H1 (cell line): ENCODE measurements around the gene DDX4. TPM values are rescaled to one million over a fixed set of nuclear protein-coding genes. Genes with fewer than 3 reads are reported as not detected.

ENCODE experiments used
- CTCF ChIA-PET: fragments of 300-600 bp; sonication (Branson Sonifier 250); formaldehyde crosslinking; loops from one replicate; lab custom pipeline; 2021; ENCODE audit not compliant: partially characterized antibody; lab: Charles Lee
- POLR2A ChIA-PET: fragments of 300-600 bp; sonication (Branson Sonifier 250); formaldehyde crosslinking; loops from one replicate; lab custom pipeline; 2021; ENCODE audit warnings: inconsistent platforms; ENCODE audit not compliant: partially characterized antibody; lab: Charles Lee
- DNase-seq, 2 experiments: peaks; one replicate each; pipeline versions ENCODE4 v3.0.0 to v3.0.0-alpha.2; 2010 to 2022; ENCODE audit warnings: low spot score in 2 of 2, low read depth in 1 of 2, mixed read lengths in 1 of 2
- FAIRE-seq: peaks from 2 replicates; lab custom pipeline; 2011; peaks lifted over from hg19 to GRCh38; lab: Jason Lieb, UNC
- H2AFZ ChIP-seq: 2 replicates; pipeline ENCODE4 v1.8.1; 2012; ENCODE audit warnings: low read length, inconsistent platforms
- H2AK5ac ChIP-seq: 2 replicates; pipeline ENCODE4 v1.6.1; 2013; ENCODE audit warnings: low read depth, low read length
- H2BK120ac ChIP-seq: replicated peaks from 2 replicates; pipeline ENCODE3; 2013; ENCODE audit warnings: low read depth, low read length, inconsistent platforms
- H2BK12ac ChIP-seq: 2 replicates; pipeline ENCODE4 v1.6.1; 2013; ENCODE audit warnings: low read depth, low read length
- H2BK15ac ChIP-seq: 2 replicates; pipeline ENCODE4 v1.6.1; 2013; ENCODE audit warnings: low read length
- H2BK20ac ChIP-seq: 2 replicates; pipeline ENCODE4 v1.6.1; 2013; ENCODE audit warnings: low read length
- H2BK5ac ChIP-seq: 2 replicates; pipeline ENCODE4 v1.6.1; 2013; ENCODE audit warnings: low read depth, low read length
- H3K14ac ChIP-seq: 2 replicates; pipeline ENCODE4 v1.6.1; 2013; ENCODE audit warnings: inconsistent platforms; ENCODE audit not compliant: insufficient read length
- H3K18ac ChIP-seq: 2 replicates; pipeline ENCODE4 v1.6.1; 2013; ENCODE audit warnings: low read length; ENCODE audit errors: extremely low read depth
- H3K23ac ChIP-seq: 2 replicates; pipeline ENCODE4 v1.6.1; 2013; ENCODE audit warnings: inconsistent platforms; ENCODE audit not compliant: insufficient read length
- H3K23me2 ChIP-seq: 2 replicates; pipeline ENCODE4 v1.6.1; 2013; ENCODE audit warnings: low read depth, low read length
- H3K27ac ChIP-seq: 2 replicates; pipeline ENCODE4 v1.6.1; 2011; ENCODE audit warnings: low read depth, low read length, inconsistent platforms
- H3K27me3 ChIP-seq, 4 experiments: replicated peaks in 1 of 4; 1 replicate in 1 of 4; 2 replicates in 3 of 4; pipeline versions ENCODE4 v1.6.1 to v1.8.1; 2011 to 2013; ENCODE audit warnings: low read length in 3 of 4, mild to moderate bottlenecking in 3 of 4, inconsistent platforms in 2 of 4, mixed read lengths in 2 of 4, moderate library complexity in 1 of 4; ENCODE audit not compliant: control insufficient read depth in 3 of 4, insufficient read depth in 3 of 4; ENCODE audit errors: extremely low read depth in 1 of 4
- H3K36me3 ChIP-seq, 4 experiments: 2 replicates each; pipeline versions ENCODE4 v1.6.1 to v1.8.1; 2011 to 2013; ENCODE audit warnings: mild to moderate bottlenecking in 4 of 4, low read length in 3 of 4, moderate library complexity in 2 of 4, control low read depth in 1 of 4, inconsistent platforms in 1 of 4; ENCODE audit not compliant: insufficient read depth in 4 of 4, control insufficient read depth in 2 of 4
- H3K4ac ChIP-seq: replicated peaks from 2 replicates; pipeline ENCODE3; 2013; ENCODE audit warnings: low read length, low read depth, mixed read lengths, inconsistent platforms; ENCODE audit not compliant: insufficient read length
- H3K4me1 ChIP-seq, 4 experiments: replicated peaks in 1 of 4; 1 replicate in 1 of 4; 2 replicates in 3 of 4; pipeline versions ENCODE4 v1.6.1 to v1.8.1; 2011 to 2013; ENCODE audit warnings: low read length in 3 of 4, inconsistent platforms in 2 of 4, mixed read lengths in 1 of 4; ENCODE audit not compliant: insufficient read depth in 4 of 4, control insufficient read depth in 3 of 4
- H3K4me2 ChIP-seq, 2 experiments: 2 replicates each; pipeline versions ENCODE4 v1.6.1 to v1.8.1; 2011 to 2013; ENCODE audit warnings: low read depth in 2 of 2, low read length in 2 of 2, control low read depth in 1 of 2, inconsistent platforms in 1 of 2, mild to moderate bottlenecking in 1 of 2; ENCODE audit not compliant: insufficient read depth in 1 of 2
- H3K4me3 ChIP-seq, 4 experiments: fragments of 200-600, 300-600 bp in 1 of 4; sonication (generic), shearing (Covaris generic), sonication (Bioruptor Twin) in 1 of 4; 2 replicates each; pipeline versions ENCODE4 v1.5.1 to v1.8.1; 2011 to 2016; ENCODE audit warnings: low read length in 4 of 4, low read depth in 3 of 4, control low read depth in 2 of 4, inconsistent platforms in 2 of 4, mild to moderate bottlenecking in 2 of 4, mixed read lengths in 1 of 4, moderate library complexity in 1 of 4; ENCODE audit not compliant: insufficient read depth in 2 of 4; ENCODE audit errors: extremely low read depth in 1 of 4
- H3K56ac ChIP-seq: replicated peaks from 2 replicates; pipeline ENCODE3; 2013; ENCODE audit warnings: low read depth, mild to moderate bottlenecking, mixed read lengths, low read length, inconsistent platforms; ENCODE audit not compliant: insufficient read length
- H3K79me1 ChIP-seq: 2 replicates; pipeline ENCODE4 v1.6.1; 2013; ENCODE audit warnings: low read depth, low read length, control low read depth
- H3K79me2 ChIP-seq, 2 experiments: 2 replicates each; pipeline versions ENCODE4 v1.6.1 to v1.8.1; 2012 to 2013; ENCODE audit warnings: low read length in 2 of 2, mild to moderate bottlenecking in 2 of 2, inconsistent platforms in 1 of 2; ENCODE audit not compliant: insufficient read depth in 2 of 2, control insufficient read depth in 1 of 2
- H3K9ac ChIP-seq, 4 experiments: replicated peaks in 1 of 4; 1 replicate in 1 of 4; 2 replicates in 3 of 4; pipeline versions ENCODE4 v1.6.1 to v1.8.1; 2011 to 2013; ENCODE audit warnings: low read depth in 3 of 4, low read length in 3 of 4, control low read depth in 2 of 4, mild to moderate bottlenecking in 2 of 4, moderate library complexity in 2 of 4, inconsistent platforms in 1 of 4; ENCODE audit errors: extremely low read depth in 1 of 4
- H3K9me3 ChIP-seq, 2 experiments: 2 replicates each; pipeline versions ENCODE4 v1.6.1 to v1.8.1; 2012 to 2013; ENCODE audit warnings: mild to moderate bottlenecking in 2 of 2, moderate library complexity in 2 of 2, control low read depth in 1 of 2, inconsistent platforms in 1 of 2, low read depth in 1 of 2, low read length in 1 of 2, mixed read lengths in 1 of 2; ENCODE audit not compliant: insufficient read depth in 2 of 2
- H4K20me1 ChIP-seq, 2 experiments: replicated peaks in 1 of 2; 2 replicates each; pipeline versions ENCODE3 to v1.8.1; 2011 to 2013; ENCODE audit warnings: inconsistent platforms in 2 of 2, low read length in 2 of 2, mild to moderate bottlenecking in 1 of 2; ENCODE audit not compliant: insufficient read depth in 2 of 2, control insufficient read depth in 1 of 2
- H4K5ac ChIP-seq: 2 replicates; pipeline ENCODE4 v1.6.1; 2013; ENCODE audit warnings: low read length, low read depth, mixed read lengths, inconsistent platforms; ENCODE audit not compliant: insufficient read length
- H4K8ac ChIP-seq: 2 replicates; pipeline ENCODE4 v1.8.0; 2013; ENCODE audit warnings: mild to moderate bottlenecking, moderate library complexity, low read length, inconsistent platforms; ENCODE audit not compliant: insufficient read depth; ENCODE audit errors: extremely low read depth
- H4K91ac ChIP-seq: replicated peaks from 2 replicates; pipeline ENCODE3; 2013; ENCODE audit warnings: low read length, mixed read lengths, inconsistent platforms; ENCODE audit not compliant: insufficient read length
- JUND ChIP-seq: IDR thresholded peaks from 2 replicates; pipeline ENCODE4 v1.6.1; 2011; ENCODE audit warnings: mild to moderate bottlenecking, improper control_type of control experiment, low read length
- WGBS, 2 experiments: shearing (Covaris generic) in 1 of 2; methylation state at CpG; one replicate each; pipeline versions ENCODE4 v1.1.6 to v1.1.7; 2013 to 2015; ENCODE audit warnings: low lambda C conversion rate in 2 of 2, mixed read lengths in 2 of 2, inconsistent platforms in 1 of 2, low coverage in 1 of 2, missing lambda C conversion rate in 1 of 2; ENCODE audit not compliant: insufficient replicate concordance in 2 of 2, insufficient coverage in 1 of 2, insufficient read length in 1 of 2; ENCODE audit errors: extremely low coverage in 1 of 2, missing lambda C conversion rate in 1 of 2; 5-methylcytosine and 5-hydroxymethylcytosine counted together
- polyA plus RNA-seq, 7 experiments: library from polyadenylated mRNA; depleted of rRNA in 3 of 7; stranded (reverse) in 5 of 7; unstranded in 2 of 7; fragments of >200 nt in 5 of 7; fragments of 200-250 nt in 2 of 7; gene quantifications; 1 replicate in 5 of 7; 2 replicates in 1 of 7; 4 replicates in 1 of 7; pipeline versions ENCODE4 v1.2.1 to v1.2.3, GENCODE V29; 2011 to 2013; ENCODE audit warnings: missing spikeins in 2 of 7, mixed read lengths in 2 of 7
- total RNA-seq: library from RNA; stranded (reverse); fragmentation: NEBNext Ultra II Directional; extraction: Animal tissue kit (Norgen Biotek cat#: 25700); gene quantifications from 2 replicates; pipeline ENCODE4 v1.2.1, GENCODE V29; 2021
- TF ChIP-seq, protein P1 (sequence below): IDR thresholded peaks from 2 replicates; pipeline ENCODE4 v1.6.1; 2011; ENCODE audit warnings: low read length, improper control_type of control experiment

Gene DDX4
- total and polyA plus RNA-seq, 2 of the 8 experiments (the other 6 are each of a cell fraction or from before 2014, with no cell fraction given): 0.15 TPM; not detected in 1

- Histone ChIP-seq H3K27me3 (no peaks in the 10 kb centered on the region), H2BK5ac (no peak within 1 kb of the TSS), H3K23ac (no peak within 1 kb of the TSS), H4K8ac (no peak within 1 kb of the TSS), H2AK5ac (no peak within 1 kb of the TSS), H3K79me2 (no peaks in the 10 kb centered on the region), H2AFZ (no peak within 1 kb of the TSS), H4K5ac (no peak within 1 kb of the TSS), H4K20me1 (no peaks in the 10 kb centered on the region), H4K91ac (no peak within 1 kb of the TSS), H3K23me2 (no peaks in the 10 kb centered on the region), H3K4ac (no peak within 1 kb of the TSS), H3K4me3 (no peak within 1 kb of the TSS), H3K14ac (no peak within 1 kb of the TSS), H2BK15ac (no peak within 1 kb of the TSS), H3K18ac (no peak within 1 kb of the TSS), H3K56ac (no peak within 1 kb of the TSS), H3K79me1 (no peaks in the 10 kb centered on the region), H2BK120ac (no peak within 1 kb of the TSS), H3K27ac (no peak within 1 kb of the TSS), H2BK20ac (no peak within 1 kb of the TSS), H3K4me2 (no peak within 1 kb of the TSS), H3K4me1 (no peaks in the 10 kb centered on the region), H3K9me3 (no peaks in the 10 kb centered on the region), H3K36me3 (no peaks in the 10 kb centered on the region), H3K9ac (no peak within 1 kb of the TSS), H2BK12ac (no peak within 1 kb of the TSS)
- FAIRE-seq (no peak), DNase-seq (no peak)
- TF ChIP-seq, protein P1, sequence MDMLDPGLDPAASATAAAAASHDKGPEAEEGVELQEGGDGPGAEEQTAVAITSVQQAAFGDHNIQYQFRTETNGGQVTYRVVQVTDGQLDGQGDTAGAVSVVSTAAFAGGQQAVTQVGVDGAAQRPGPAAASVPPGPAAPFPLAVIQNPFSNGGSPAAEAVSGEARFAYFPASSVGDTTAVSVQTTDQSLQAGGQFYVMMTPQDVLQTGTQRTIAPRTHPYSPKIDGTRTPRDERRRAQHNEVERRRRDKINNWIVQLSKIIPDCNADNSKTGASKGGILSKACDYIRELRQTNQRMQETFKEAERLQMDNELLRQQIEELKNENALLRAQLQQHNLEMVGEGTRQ: no peak
- TF ChIP-seq JUND: no peak
- ChIA-PET CTCF (interaction anchor here (0.9 kb wide), 1 partner anchor 14 kb away, joined by 3 read pairs; no protein-coding TSS in a partner anchor), POLR2A (no interaction called here)
- 97% methylated on average over 9 of the region's 10 CpGs; no CpG with 5 or more reads in 1 of the 2 experiments for WGBS, 2 experiments
Observed at GRCh38 chr5:55850839-55851674, 113.2 kb downstream of the DDX4 start, which contains the start of gene IL31RA. Gene IL31RA (plus strand): TSS chr5:55851357. CDS start chr5:55851571, 214 bp downstream.
